Head of caudate nucleus (tissue), 42 donors: ENCODE data around the gene INTS11.

Source experiments
- DNase-seq, 42 donors: peaks; one replicate each; pipeline versions ENCODE4 v3.0.0 to v3.0.0-alpha.2; 2020 to 2021; ENCODE audit warnings: mixed read lengths in 7 of 42
- intact Hi-C: fragments of 100-400 bp; cut with DNase I; formaldehyde crosslinking; loops from one replicate; pipeline ENCODE4 v1.15.0; 2022

INTS11 gene

GRCh38 chr1:1333551-1334241, 9.2 kb upstream of the INTS11 start:
- no peak for DNase-seq
- intact Hi-C loops = no loop called here

DNA sequence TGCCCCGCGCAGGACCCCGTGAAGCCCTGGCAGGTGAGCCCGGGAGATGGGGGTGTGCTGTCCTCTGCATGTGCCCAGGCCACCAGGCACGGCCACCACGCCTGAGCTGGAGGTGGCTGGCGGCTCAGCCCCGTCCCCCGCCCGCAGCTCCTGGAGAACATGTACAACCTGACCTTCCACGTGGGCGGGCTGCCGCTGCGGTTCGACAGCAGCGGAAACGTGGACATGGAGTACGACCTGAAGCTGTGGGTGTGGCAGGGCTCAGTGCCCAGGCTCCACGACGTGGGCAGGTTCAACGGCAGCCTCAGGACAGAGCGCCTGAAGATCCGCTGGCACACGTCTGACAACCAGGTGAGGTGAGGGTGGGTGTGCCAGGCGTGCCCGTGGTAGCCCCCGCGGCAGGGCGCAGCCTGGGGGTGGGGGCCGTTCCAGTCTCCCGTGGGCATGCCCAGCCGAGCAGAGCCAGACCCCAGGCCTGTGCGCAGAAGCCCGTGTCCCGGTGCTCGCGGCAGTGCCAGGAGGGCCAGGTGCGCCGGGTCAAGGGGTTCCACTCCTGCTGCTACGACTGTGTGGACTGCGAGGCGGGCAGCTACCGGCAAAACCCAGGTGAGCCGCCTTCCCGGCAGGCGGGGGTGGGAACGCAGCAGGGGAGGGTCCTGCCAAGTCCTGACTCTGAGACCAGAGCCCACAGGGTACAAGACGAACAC, 8.5 kb upstream of the INTS11 start:
- no peak for DNase-seq
- intact Hi-C loops = no loop called here

- intact Hi-C loops = no loop called here
- no peak for DNase-seq
These were observed 7.7 kb upstream of the INTS11 start for GRCh38 chr1:1332031-1332755.

- DNase-seq = peak in 1 of 42 donors; percentile 30
- intact Hi-C loops = no loop called here
These were observed 6.9 kb upstream of the INTS11 start, which contains the start of gene TAS1R3 for GRCh38 chr1:1331068-1331965. Gene TAS1R3, plus strand, starts transcription at chr1:1331280. Its CDS starts 66 bp downstream, at chr1:1331346.

- DNase-seq = no peak
- intact Hi-C loops = no loop called here
These were observed 6.1 kb upstream of the INTS11 start for GRCh38 chr1:1330366-1331067.

GRCh38 chr1:1329304-1330210, 5.1 kb upstream of the INTS11 start:
- intact Hi-C loops = no loop called here
- DNase-seq = no peak

GRCh38 chr1:1328254-1328653, 3.8 kb upstream of the INTS11 start:
- DNase-seq = no peak
- intact Hi-C loops = no loop called here

DNA sequence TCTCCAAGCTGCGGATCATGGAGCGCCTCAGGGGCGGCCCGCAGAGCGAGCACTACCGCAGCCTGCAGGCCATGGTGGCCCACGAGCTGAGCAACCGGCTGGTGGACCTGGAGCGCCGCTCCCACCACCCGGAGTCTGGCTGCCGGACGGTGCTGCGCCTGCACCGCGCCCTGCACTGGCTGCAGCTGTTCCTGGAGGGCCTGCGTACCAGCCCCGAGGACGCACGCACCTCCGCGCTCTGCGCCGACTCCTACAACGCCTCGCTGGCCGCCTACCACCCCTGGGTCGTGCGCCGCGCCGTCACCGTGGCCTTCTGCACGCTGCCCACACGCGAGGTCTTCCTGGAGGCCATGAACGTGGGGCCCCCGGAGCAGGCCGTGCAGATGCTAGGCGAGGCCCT, 2.8 kb upstream of the INTS11 start:
- intact Hi-C loops = no loop called here
- DNase-seq = no peak

DNA sequence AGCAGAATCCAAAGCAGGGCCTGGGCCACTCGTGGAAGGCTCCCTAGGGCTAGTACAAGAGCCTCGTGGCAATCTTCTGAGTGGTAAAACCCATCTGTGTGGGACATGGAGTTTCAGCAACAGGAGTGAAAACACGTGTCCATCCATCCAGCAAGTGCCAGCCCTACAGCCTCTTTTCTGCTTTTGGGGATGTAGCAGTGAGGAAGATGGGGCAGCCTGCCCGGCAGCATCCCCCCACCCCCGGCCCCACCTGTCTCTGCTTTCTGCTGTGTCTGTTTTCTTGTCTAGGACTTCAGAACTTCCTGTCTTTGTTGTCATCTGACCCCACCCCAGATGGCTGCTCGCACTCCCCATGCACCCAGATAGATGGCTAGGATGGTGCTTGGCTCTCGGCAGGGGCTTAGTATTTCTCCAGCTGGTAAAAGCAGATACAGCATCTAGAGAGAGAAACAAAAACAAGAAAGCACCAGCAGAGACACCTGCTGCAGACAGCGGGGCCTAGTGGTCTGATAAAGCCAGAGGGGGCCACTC, 1.7 kb upstream of the INTS11 start:
- intact Hi-C loops = no loop called here
- no peak for DNase-seq

DNA sequence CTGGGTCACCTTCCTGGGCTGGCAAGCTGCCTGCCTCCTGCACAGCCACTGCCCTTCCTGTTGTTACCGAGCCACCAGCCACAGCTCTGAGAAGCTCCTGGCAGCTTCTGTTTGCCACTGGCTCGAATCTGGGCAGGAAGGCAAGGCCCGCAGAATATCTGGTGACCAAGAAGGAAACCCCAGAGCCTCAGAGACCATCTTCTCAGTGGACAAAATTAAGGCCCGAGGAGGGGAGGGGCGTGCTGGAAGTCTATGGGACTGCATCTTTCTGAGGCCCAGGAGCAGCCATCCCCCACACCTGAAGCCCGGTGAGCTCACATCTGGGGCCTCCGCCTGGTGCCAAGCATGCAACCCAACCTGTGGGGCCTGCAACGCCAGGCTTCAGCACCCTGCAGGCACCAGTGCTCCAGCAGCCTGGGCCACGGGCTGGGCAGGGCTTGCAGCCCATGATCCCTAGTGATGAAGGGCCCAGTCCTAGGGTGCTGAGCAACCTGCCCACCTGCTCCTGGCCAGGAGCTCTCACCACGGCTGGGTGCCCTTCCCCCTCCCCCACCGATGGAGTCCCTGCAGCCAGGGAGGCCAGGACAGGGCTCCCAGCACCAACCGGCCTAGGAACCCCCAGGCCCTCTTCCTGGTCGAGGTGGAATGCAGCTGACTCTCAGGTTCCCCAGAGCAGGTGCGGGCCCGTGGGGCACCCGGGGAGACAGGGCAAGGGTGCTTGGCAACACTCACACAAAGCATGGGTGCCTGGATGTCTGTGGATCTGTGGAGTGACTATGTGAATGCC, 1.0 kb upstream of the INTS11 start:
- intact Hi-C loops = no loop called here
- no peak for DNase-seq

- no peak for DNase-seq
- intact Hi-C loops = no loop called here
These were observed 356 bp downstream of the INTS11 start for GRCh38 chr1:1324084-1324523.

DNA sequence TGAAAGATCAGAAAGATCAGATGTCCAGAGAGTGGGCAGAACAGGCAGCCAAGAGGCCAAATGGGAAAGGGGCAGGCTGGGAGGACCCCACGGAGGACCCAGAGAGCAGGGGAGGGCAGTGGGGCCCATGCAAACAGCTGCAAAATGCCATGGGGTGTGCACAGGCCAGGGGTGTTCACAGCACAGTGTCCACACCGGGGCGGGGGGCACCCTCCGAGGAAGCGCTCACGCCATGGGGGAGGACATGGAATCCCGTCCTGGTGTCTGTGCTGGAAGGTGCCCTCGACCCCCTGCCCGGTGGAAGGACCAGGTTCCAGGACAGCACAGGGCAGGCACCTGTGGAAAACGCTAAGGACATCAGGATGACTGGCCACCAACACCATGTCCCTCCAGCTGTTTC, 1.5 kb downstream of the INTS11 start:
- intact Hi-C loops = no loop called here
- DNase-seq = no peak

DNA sequence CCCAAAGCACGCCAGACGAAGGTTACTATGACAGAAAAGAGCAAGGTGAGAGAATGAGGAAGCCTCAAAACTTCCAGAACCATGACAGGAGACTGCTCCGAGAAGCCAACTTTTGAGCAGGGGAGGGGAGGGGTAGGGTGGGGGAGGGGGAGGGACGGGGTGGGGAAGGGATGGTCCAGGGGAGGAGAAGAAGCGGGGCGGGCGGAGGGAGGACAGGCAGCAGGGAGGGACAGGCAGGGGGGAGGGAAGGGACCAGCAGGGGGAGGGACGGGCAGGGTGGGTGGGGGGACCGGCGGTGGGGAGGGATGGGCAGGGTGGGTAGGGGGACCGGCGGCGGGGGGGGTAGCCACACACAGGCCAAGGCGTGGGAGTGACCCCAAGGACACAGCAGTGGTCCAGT, 2.0 kb downstream of the INTS11 start:
- no peak for DNase-seq
- intact Hi-C loops = no loop called here

- DNase-seq = no peak
- intact Hi-C loops = no loop called here
These were observed 3.0 kb downstream of the INTS11 start for GRCh38 chr1:1321477-1321876.

DNA sequence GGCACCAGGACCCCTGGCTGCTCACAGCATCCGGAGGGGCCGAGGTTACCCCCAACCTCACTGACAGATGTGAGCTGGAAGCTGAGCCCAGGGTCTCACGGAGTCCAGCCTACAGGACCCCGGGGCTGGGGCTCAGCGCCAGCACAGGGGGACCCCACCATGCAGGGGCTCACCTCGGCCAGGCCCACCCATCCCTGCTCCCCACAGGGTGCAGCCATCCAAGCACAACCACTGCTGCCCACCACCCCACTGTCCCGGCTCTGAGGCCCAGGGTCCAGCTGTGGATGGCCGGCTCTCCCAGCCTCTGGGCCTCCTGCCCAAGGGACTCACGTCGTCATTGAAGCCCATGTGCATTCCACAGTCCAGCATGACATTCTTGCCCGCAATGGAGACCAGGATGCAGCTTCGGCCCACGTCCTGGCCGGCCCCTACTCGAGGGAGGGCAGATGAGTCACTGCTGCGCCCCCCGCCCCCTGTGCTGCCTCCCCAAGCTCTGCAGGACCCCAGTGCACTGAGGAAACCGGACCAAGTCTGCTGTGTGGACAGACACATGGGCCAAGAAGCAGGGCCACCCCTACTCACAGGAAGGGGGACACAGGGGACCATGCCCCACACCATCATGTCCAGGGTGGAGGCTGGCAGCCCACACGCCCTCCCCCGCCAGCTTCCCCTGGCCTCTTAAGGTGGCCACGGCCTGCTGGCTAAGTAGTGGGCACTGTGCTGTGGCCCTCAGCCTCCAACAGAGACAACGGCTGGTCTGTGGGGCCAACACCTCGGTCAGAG, 3.6 kb downstream of the INTS11 start:
- no peak for DNase-seq
- intact Hi-C loops = no loop called here

- DNase-seq = no peak
- intact Hi-C loops = no loop called here
These were observed 4.9 kb downstream of the INTS11 start for GRCh38 chr1:1319646-1319941.
